GM12874 (cell line): ENCODE results near the gene CTNNA1.

Source experiments
- CTCF ChIP-seq: IDR thresholded peaks from 2 replicates; pipeline ENCODE4 v1.5.1; 2011; ENCODE audit warnings: low read depth, mild to moderate bottlenecking, control low read depth, low read length, moderate library complexity; ENCODE audit not compliant: insufficient read depth

The CTNNA1 gene

GRCh38 chr5:138869038-138869437 is 115.8 kb downstream of the CTNNA1 start:
- no peak for TF ChIP-seq CTCF

DNA sequence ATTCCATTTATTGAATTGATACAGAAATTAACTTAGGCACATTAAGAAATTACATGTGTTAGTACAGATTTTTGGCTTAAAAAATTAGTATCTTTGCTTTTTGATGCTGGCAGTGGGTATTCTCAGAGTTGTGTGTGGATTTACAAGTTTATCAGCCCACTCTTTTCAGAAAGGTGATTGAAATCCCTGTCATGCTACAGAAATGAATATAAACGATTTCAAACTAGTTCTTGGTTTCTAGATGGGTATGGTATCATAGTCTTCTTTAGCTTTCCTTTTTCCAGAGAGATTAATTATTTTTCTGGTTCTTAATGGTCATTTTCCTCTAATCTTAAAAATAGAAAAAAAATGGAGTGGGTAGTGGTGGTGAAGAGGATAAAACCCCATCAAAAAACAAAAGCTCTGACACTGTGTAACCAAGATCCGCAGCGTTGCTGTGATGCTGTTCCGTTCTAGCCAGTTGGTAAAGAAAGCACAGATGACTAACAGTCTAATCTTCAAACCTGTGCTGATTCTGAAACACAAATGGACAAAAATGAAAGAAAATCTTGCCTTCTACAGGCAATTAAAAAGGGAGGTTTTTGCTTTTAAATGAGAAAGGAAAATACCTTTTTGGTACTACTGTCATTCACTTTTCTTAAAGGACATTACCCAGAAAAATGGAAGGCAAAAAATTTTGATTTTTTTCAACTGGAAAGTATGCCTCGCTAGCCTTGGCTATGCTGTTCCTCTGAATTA is 116.7 kb downstream of the CTNNA1 start:
- TF ChIP-seq CTCF, result no peak

DNA sequence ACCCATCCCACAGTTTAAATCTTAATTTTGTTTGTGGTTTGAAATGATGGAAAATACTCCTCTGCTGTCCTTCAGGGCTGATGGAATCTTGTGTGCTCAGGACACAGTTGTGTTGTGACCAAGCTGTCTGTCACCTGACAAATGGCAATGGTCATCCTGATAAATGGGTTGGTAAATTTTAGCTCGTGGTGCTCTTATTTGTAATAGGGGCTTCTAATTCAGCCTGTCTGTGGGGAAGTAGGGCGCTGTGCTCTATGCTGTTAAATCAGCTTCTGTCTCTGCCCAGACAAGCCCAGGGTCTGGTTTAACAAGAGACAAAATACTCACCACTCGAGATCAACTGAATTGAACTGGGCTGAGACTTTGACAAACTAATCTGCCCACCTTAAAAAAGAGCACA is 117.4 kb downstream of the CTNNA1 start:
- no peak for TF ChIP-seq CTCF

DNA sequence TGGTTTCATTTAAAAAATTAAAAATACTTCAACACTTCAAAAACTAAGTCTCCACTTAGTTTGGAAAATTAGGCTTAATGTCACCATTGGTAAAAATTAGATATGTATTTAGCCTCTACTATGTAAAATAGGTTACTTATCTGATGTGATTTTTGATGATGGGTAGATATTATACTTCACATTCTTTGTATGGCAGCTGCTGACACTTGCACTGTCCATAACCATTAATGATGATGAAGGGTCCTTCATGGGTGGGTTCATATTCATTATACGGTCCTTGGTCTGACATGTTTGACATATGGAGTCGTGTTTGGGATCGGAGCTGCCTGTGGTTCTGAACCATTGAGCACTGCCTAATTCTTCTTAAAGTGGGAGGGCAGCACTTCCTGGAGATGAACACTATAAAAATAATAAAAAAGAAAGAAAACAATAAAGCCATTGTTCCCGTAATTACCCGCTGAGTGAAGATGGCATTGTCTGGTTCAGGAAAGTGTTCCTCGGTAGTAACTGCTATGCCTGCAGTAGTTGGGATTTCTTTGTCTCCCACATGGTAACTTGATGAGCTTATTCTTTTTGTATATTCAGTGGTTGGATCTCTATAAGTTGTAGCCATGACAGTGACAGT is 119.7 kb downstream of the CTNNA1 start:
- TF ChIP-seq CTCF, result no peak

GRCh38 chr5:138873466-138874221 is 120.4 kb downstream of the CTNNA1 start:
- no peak for TF ChIP-seq CTCF

DNA sequence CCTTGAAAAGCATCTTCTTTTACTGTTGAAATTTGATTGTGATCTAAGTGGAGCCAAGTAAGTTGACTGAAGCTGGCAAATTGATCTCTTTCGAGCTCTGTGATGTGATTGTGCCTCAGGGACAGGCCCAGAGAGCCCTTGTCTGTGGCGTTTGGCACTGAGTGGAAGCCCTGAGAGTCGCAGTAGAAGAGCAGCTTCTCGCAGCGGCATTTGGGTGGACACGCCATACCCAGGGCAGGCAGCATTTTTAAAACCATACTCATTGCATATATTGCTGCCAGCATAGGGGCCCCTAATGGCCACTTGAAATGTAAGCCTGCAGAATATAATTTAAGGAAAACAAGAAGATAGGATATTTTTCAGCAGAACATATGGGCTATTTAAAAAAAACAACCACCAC is 121.0 kb downstream of the CTNNA1 start:
- no peak for TF ChIP-seq CTCF

DNA sequence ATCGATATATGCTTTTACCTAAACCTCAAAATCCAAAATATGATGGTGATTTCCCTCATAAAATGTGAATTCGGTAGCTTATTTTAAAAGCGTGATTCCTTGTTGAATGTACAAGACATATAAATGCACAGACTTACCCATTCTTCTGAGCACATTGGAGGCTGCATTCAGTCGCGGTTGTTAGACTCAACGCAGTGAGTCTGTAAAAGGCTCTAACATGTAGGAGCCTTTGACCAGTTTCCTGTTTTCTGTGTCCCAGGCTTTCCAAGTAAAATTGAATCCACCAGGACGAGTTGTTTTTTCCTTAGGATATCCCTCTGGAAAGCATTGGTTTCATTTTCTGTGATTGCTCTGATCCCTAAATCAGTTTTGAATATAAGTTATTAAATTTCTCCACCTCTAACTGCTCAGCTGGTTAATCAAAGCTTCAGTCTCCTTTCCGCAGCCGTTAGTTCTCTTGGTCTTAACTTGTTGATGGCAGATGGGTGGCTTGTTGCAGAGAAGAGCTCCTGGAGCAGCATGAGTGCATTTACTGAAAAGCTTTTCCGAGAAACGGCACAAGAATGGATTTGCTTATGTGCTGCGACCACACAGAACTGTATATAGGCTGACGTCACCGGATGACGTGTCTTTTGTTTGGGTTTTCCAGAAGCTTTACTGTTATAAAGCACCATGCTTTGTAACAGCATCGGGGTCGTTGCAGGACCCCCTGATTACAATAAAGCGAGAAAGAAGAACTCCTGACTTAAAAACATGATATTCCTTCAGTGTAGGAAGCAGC is 121.7 kb downstream of the CTNNA1 start, which contains the start of gene LRRTM2:
Gene LRRTM2, minus strand, starts transcription at position 565 of the 781 bp plus-strand sequence. Its CDS starts 424 bp downstream, at position 141.
- TF ChIP-seq CTCF, result no peak
